Measurements from ENCODE around the gene CCDC30. TPM values are rescaled to one million over a fixed set of nuclear protein-coding genes. Genes with fewer than 3 reads are reported as not detected.

The CCDC30 gene
- total RNA-seq, 1 donor from 2014 or later, result 2.0 TPM

DNA sequence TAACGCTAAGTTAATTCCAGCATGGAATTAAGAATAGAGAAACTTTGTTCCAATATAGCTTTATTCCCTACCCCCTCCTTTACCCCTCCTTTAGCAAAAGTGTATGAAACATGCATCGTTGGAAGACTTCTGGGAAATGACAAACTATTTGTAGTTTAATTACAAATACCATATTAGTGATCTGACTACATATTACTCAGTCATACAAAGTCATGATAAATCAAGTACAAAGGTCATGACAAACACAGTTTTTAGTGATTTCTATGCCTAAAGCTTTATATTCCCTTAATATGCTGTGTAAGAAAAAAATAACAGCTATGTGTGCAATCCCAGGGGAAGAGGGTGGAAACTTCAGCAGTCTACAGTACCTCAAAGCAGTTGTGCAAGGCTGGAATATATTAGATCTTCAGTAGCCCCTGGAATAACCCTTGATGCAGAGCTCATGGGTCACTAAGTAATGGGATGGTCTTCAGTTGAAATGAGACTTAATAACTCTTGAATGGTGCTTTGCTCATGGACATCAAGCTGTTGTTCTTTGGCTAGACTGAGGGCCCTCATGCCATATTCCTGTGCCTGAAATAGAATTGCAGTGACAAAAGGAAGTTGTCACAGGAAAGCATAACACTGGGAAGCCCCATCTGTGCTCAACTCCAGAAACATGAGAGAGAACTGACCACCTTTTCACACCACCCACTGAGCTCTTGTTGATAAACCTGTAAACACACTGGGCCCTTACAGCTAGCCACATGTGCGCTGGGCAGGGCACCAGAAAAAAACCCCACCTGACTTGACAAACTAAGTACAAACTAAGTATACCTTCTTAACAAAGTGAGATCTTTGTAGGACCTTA lies 32.6 kb upstream of the CCDC30 start:
- Histone ChIP-seq H3K9ac (no peak overlapping the region), H3K27ac (no peak overlapping the region), H3K4me2 (no peak overlapping the region), H3K4me1 (no peaks in the 10 kb centered on the region), H2AFZ (replicated peaks) (no peak overlapping the region), H3K27me3 (no peaks in the 10 kb centered on the region), H3K4me3 (no peak overlapping the region), H3F3A (ENCODE audit: low read depth) (no peaks in the 10 kb centered on the region), H4K20me1 (ENCODE audit: low read depth) (no peaks in the 10 kb centered on the region), H3K36me3 (no peaks in the 10 kb centered on the region), H3K9me3 (ENCODE audit: low read depth) (no peaks in the 10 kb centered on the region), H3K79me2 (ENCODE audit: low read depth) (no peaks in the 10 kb centered on the region)
- Mint-ChIP-seq H3K27ac (no peak overlapping the region), H3K9me3 (no peaks in the 10 kb centered on the region), H3K4me1 (no peaks in the 10 kb centered on the region), H3K4me3 (no peak overlapping the region), H3K27me3 (ENCODE audit: insufficient read depth, low read depth) (peaks cover 3% of the 10 kb centered on the region), H3K36me3 (no peaks in the 10 kb centered on the region)
- DNase-seq (ENCODE audit: low spot score), result no peak
- TF ChIP-seq, protein P1, sequence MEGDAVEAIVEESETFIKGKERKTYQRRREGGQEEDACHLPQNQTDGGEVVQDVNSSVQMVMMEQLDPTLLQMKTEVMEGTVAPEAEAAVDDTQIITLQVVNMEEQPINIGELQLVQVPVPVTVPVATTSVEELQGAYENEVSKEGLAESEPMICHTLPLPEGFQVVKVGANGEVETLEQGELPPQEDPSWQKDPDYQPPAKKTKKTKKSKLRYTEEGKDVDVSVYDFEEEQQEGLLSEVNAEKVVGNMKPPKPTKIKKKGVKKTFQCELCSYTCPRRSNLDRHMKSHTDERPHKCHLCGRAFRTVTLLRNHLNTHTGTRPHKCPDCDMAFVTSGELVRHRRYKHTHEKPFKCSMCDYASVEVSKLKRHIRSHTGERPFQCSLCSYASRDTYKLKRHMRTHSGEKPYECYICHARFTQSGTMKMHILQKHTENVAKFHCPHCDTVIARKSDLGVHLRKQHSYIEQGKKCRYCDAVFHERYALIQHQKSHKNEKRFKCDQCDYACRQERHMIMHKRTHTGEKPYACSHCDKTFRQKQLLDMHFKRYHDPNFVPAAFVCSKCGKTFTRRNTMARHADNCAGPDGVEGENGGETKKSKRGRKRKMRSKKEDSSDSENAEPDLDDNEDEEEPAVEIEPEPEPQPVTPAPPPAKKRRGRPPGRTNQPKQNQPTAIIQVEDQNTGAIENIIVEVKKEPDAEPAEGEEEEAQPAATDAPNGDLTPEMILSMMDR (IDR thresholded peaks at IDR 0.05), result no peak

DNA sequence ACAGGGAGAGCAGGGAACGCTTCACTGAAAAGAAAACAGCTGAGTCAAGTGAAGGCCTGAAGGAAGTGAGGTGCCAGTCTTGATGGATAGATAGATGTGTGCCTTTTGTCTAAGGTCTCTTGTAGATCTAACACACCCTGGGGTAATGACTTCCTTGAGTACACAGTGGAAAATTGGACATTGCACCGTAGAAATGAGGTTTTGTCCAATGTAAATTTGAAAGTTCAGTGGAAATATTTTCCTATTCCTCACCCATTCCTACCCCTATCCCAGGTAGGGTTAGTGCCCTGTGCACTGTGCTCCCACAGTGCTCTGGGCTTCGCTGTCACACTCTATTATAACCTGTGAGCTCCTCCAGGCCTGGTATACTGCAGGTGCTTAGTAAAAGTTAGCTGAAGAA lies 31.6 kb upstream of the CCDC30 start:
- no peak overlapping the region for H2AFZ ChIP-seq (replicated peaks)
- H3K4me3 ChIP-seq, result no peak overlapping the region
- H3K36me3 Mint-ChIP-seq, result no peaks in the 10 kb centered on the region
- no peaks in the 10 kb centered on the region for H3K9me3 ChIP-seq (ENCODE audit: low read depth)
- H3K4me1 Mint-ChIP-seq, result no peaks in the 10 kb centered on the region
- no peaks in the 10 kb centered on the region for H3K9me3 Mint-ChIP-seq
- TF ChIP-seq, protein P1 (IDR thresholded peaks at IDR 0.05), result no peak
- TF ChIP-seq EZH2 (IDR thresholded peaks at IDR 0.05), result no peak
- no peaks in the 10 kb centered on the region for H3K79me2 ChIP-seq (ENCODE audit: low read depth)
- no peaks in the 10 kb centered on the region for H3K27me3 ChIP-seq
- no peak overlapping the region for H3K4me3 Mint-ChIP-seq
- H3F3A ChIP-seq (ENCODE audit: low read depth), result no peaks in the 10 kb centered on the region
- H3K27me3 Mint-ChIP-seq (ENCODE audit: insufficient read depth, low read depth), result peaks cover 3% of the 10 kb centered on the region
- H3K4me2 ChIP-seq, result no peak overlapping the region
- no peak overlapping the region for H3K27ac ChIP-seq
- H3K27ac Mint-ChIP-seq, result no peak overlapping the region
- DNase-seq (ENCODE audit: low spot score), result no peak
- no peaks in the 10 kb centered on the region for H4K20me1 ChIP-seq (ENCODE audit: low read depth)
- H3K4me1 ChIP-seq, result no peaks in the 10 kb centered on the region
- no peak overlapping the region for H3K9ac ChIP-seq
- no peaks in the 10 kb centered on the region for H3K36me3 ChIP-seq

DNA sequence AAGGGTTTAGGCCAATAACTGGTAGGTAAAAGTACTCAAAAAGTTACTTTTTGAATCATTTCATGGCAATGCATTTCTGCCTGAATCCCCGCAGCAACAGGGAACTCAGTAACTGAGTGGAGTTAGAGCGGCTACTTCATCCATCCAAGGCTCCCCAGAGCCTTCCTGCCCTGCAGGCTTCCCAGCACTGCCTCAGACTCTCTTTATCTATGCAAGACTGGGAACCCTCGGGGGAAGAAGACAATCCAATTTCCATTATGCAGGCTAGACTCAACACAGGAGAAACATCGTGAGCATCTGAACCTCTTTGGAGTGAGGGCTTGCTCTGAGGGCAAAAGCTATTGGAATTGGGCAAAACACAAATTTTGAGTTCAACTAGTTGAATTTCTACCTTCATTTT lies 30.4 kb upstream of the CCDC30 start:
- no peaks in the 10 kb centered on the region for H3K79me2 ChIP-seq (ENCODE audit: low read depth)
- H2AFZ ChIP-seq (replicated peaks), result no peak overlapping the region
- H3K36me3 ChIP-seq, result no peaks in the 10 kb centered on the region
- no peaks in the 10 kb centered on the region for H3K27me3 ChIP-seq
- no peaks in the 10 kb centered on the region for H3K36me3 Mint-ChIP-seq
- H3K27ac ChIP-seq, result no peak overlapping the region
- no peaks in the 10 kb centered on the region for H3K4me1 Mint-ChIP-seq
- no peaks in the 10 kb centered on the region for H3K9me3 Mint-ChIP-seq
- no peaks in the 10 kb centered on the region for H3F3A ChIP-seq (ENCODE audit: low read depth)
- TF ChIP-seq EZH2 (IDR thresholded peaks at IDR 0.05) (no peak), EZH2phosphoT487 (IDR thresholded peaks at IDR 0.05) (no peak)
- TF ChIP-seq, protein P1 (IDR thresholded peaks at IDR 0.05), result no peak
- H3K27me3 Mint-ChIP-seq (ENCODE audit: insufficient read depth, low read depth), result peaks cover 3% of the 10 kb centered on the region
- no peak overlapping the region for H3K4me2 ChIP-seq
- no peak overlapping the region for H3K4me3 Mint-ChIP-seq
- H3K4me1 ChIP-seq, result no peaks in the 10 kb centered on the region
- no peak overlapping the region for H3K9ac ChIP-seq
- no peak overlapping the region for H3K27ac Mint-ChIP-seq
- H3K4me3 ChIP-seq, result no peak overlapping the region
- H4K20me1 ChIP-seq (ENCODE audit: low read depth), result no peaks in the 10 kb centered on the region
- H3K9me3 ChIP-seq (ENCODE audit: low read depth), result no peaks in the 10 kb centered on the region
- DNase-seq (ENCODE audit: low spot score), result no peak

All from neural progenitor cell (in vitro differentiated cells).